Ovary (tissue), 9 donors: ENCODE results near the gene RNF114. TPM values are rescaled to one million over a fixed set of nuclear protein-coding genes. Genes with fewer than 3 reads are reported as not detected.

ENCODE experiments used
- DNase-seq, 5 donors: peaks; one replicate each; pipeline ENCODE4 v3.0.0-alpha.2; 2019 to 2020
- H3K27ac ChIP-seq, 2 donors: fragments of 200-600 bp; one replicate each; pipeline versions ENCODE4 v1.5.1 to v1.8.0; 2019 to 2022
- H3K27me3 ChIP-seq: fragments of 200-600 bp; one replicate; pipeline ENCODE4 v1.8.0; 2022
- H3K36me3 ChIP-seq: fragments of 200-600 bp; sonication (generic); one replicate; pipeline ENCODE4 v1.5.1; 2019
- H3K4me1 ChIP-seq: one replicate; pipeline ENCODE4 v1.8.1; 2013; ENCODE audit warnings: mild to moderate bottlenecking, moderate library complexity; ENCODE audit not compliant: insufficient read depth
- H3K4me3 ChIP-seq: fragments of 200-600 bp; sonication (generic); one replicate; pipeline ENCODE4 v1.5.1; 2017
- H3K9me3 ChIP-seq, 2 donors: fragments of 200-600 bp in 1 of 2; sonication (generic) in 1 of 2; one replicate each; pipeline versions ENCODE4 v1.5.1 to v1.8.1; 2013 to 2019; ENCODE audit warnings: mild to moderate bottlenecking in 1 of 2, moderate library complexity in 1 of 2
- CTCF ChIP-seq, 3 donors: fragments of 450-650 bp in 2 of 3; fragments of 200-600 bp in 1 of 3; IDR thresholded peaks; one replicate each; pipeline versions ENCODE4 v1.5.1 to v1.8.0; 2016 to 2022; ENCODE audit warnings: antibody characterized with exemption in 3 of 3, mild to moderate bottlenecking in 1 of 3
- EP300 ChIP-seq: sonication (generic); formaldehyde crosslinking; IDR thresholded peaks from one replicate; pipeline ENCODE4 v1.6.1; 2017; ENCODE audit warnings: antibody characterized with exemption
- POLR2A ChIP-seq: fragments of 450-650 bp; IDR thresholded peaks from one replicate; pipeline ENCODE4 v1.6.1; 2017; ENCODE audit warnings: antibody characterized with exemption, mild to moderate bottlenecking, moderate library complexity
- WGBS, 3 donors: extraction: QIAGEN DNeasy Blood & Tissue Kit in 1 of 3; methylation state at CpG; one replicate each; pipeline versions ENCODE4 v1.1.5 to v1.1.7; 2013 to 2017; 5-methylcytosine and 5-hydroxymethylcytosine counted together
- intact Hi-C, 4 donors: fragments of 100-400 bp; cut with DNase I; formaldehyde crosslinking; loops; one replicate each; pipeline versions ENCODE4 v1.11.0 to v1.15.1; 2022 to 2023
- polyA plus RNA-seq, 2 donors: library from polyadenylated mRNA; stranded (reverse); fragments of 200-250 nt in 1 of 2; fragments of 350-450 nt in 1 of 2; fragmentation: Illumina TruSeq in 1 of 2; extraction: RNeasy Lipid Tissue Mini Kit (QIAGEN cat#74804) in 1 of 2; gene quantifications; one replicate each; pipeline ENCODE4 v1.2.3, GENCODE V29; 2013 to 2014
- total RNA-seq, 7 donors: library from RNA; depleted of rRNA in 2 of 7; stranded (reverse); fragments of >200 nt in 2 of 7; fragmentation: NEBNext Ultra II Directional in 3 of 7; extraction: Animal tissue kit (Norgen Biotek cat#: 25700) in 3 of 7; gene quantifications; one replicate each; pipeline versions ENCODE4 v1.1.0 to v1.2.4, GENCODE V29; 2016 to 2023
- donor health status: DM: no; HTN: no; CAD: no; lungs with moderate emphysema.
- donor health status: DM: no; HTN: no; CAD: no.
- donor health status: Bipolar disorder and iron deficiency.
- donor health status: DM: yes; HTN: yes; CAD: no.
- donor health status: DM: no; HTN: no; CAD: no.
- donor health status: DM: yes; HTN: yes; CAD: no.

RNF114 gene
- total and polyA plus RNA-seq, 9 donors = 44.2 to 186 (median 65.2) TPM

GRCh38 chr20:49919009-49919408, 17.2 kb upstream of the RNF114 start:
- DNase-seq = no peak
- 57 to 59% (median 58%) methylated on average over 7 of the region's 7 CpGs for WGBS, 3 donors
- TF ChIP-seq POLR2A (no peak), CTCF (IDR thresholded peaks at IDR 0.05) (no peak), EP300 (no peak)

GRCh38 chr20:49919461-49919860, 16.7 kb upstream of the RNF114 start:
- H3K4me3 ChIP-seq = no peak overlapping the region
- no peaks in the 10 kb centered on the region for H3K9me3 ChIP-seq
- WGBS, 3 donors = 53 to 61% (median 60%) methylated on average over 2 of the region's 2 CpGs
- H3K27ac ChIP-seq = no peak overlapping the region
- TF ChIP-seq POLR2A (no peak), CTCF (IDR thresholded peaks at IDR 0.05) (no peak), EP300 (no peak)
- no peaks in the 10 kb centered on the region for H3K27me3 ChIP-seq
- no peaks in the 10 kb centered on the region for H3K36me3 ChIP-seq
- intact Hi-C loops = no loop called here
- peaks cover 1% of the 10 kb centered on the region for H3K4me1 ChIP-seq
- DNase-seq = no peak

More at GRCh38 chr20:49919009-49919408, 17.2 kb upstream of the RNF114 start:
- peaks cover 6% of the 10 kb centered on the region for H3K4me1 ChIP-seq
- intact Hi-C loops = no loop called here
- no peak overlapping the region for H3K27ac ChIP-seq
- H3K36me3 ChIP-seq = no peaks in the 10 kb centered on the region
- no peaks in the 10 kb centered on the region for H3K27me3 ChIP-seq
- no peaks in the 10 kb centered on the region for H3K9me3 ChIP-seq
- no peak overlapping the region for H3K4me3 ChIP-seq

- no peak for TF ChIP-seq EP300
- no peak for TF ChIP-seq CTCF (IDR thresholded peaks at IDR 0.05)
- TF ChIP-seq POLR2A = no peak
- no peak for DNase-seq
- H3K27me3 ChIP-seq = no peaks in the 10 kb centered on the region
These were observed 11.9 kb upstream of the RNF114 start for GRCh38 chr20:49924247-49924646.

GRCh38 chr20:49925901-49926454, 10.2 kb upstream of the RNF114 start:
- no peak for DNase-seq
- no peaks in the 10 kb centered on the region for H3K36me3 ChIP-seq
- H3K4me3 ChIP-seq = no peak overlapping the region
- H3K9me3 ChIP-seq = no peaks in the 10 kb centered on the region
- no peaks in the 10 kb centered on the region for H3K4me1 ChIP-seq
- WGBS, 3 donors = 70 to 76% (median 71%) methylated on average over 2 of the region's 2 CpGs
- TF ChIP-seq EP300 = no peak
- TF ChIP-seq POLR2A = no peak
- TF ChIP-seq CTCF (IDR thresholded peaks at IDR 0.05) = no peak
- H3K27ac ChIP-seq = no peak overlapping the region
- intact Hi-C loops = loop anchor here in 2 of 4 donors (5.0 kb wide), 1 partner anchor 314 kb away; no protein-coding TSS in a partner anchor
- H3K27me3 ChIP-seq = no peaks in the 10 kb centered on the region

More at GRCh38 chr20:49924247-49924646, 11.9 kb upstream of the RNF114 start:
- Histone ChIP-seq H3K4me3 (no peak overlapping the region), H3K9me3 (no peaks in the 10 kb centered on the region), H3K4me1 (no peaks in the 10 kb centered on the region), H3K27ac (no peak overlapping the region), H3K36me3 (no peaks in the 10 kb centered on the region)
- WGBS, 3 donors = 68 to 86% (median 77%) methylated on average over 4 of the region's 4 CpGs
- intact Hi-C loops = no loop called here
